HG03097 (cell line): Measurements from ENCODE around the gene GAS5.
"Not testable (repeated sequence)": the region's sequence is repeated elsewhere in the genome, so short reads cannot be mapped to it uniquely, and the experiment has no call there.

Experiments used
- ATAC-seq: cut with Tn5 transposase; IDR thresholded peaks from one replicate; pipeline ENCODE4 v1.9.1; 2021; ENCODE audit not compliant: unreplicated experiment, low FRiP score

The GAS5 gene

GRCh38 chr1:173870252-173871075 lies 2.7 kb upstream of the GAS5 start:
- ATAC-seq = no peak

- ATAC-seq = no peak
These were observed 1.2 kb upstream of the GAS5 start for GRCh38 chr1:173869021-173869359.

GRCh38 chr1:173868266-173869020 lies 654 bp upstream of the GAS5 start, which contains the start of gene ZBTB37:
TSS of gene ZBTB37 (plus strand) at chr1:173868380. CDS start at chr1:173870226, 1,846 bp downstream.
- ATAC-seq = peak; percentile 57

GRCh38 chr1:173867141-173867752 lies 542 bp downstream of the GAS5 start:
- ATAC-seq = no peak

- ATAC-seq = no peak
These were observed 1.2 kb downstream of the GAS5 start for GRCh38 chr1:173866413-173867115.

GRCh38 chr1:173865468-173866164 lies 2.2 kb downstream of the GAS5 start:
- ATAC-seq = no peak

- no peak for ATAC-seq
These were observed 3.5 kb downstream of the GAS5 start for GRCh38 chr1:173864179-173864867.

GRCh38 chr1:173863224-173864161 lies 4.3 kb downstream of the GAS5 start:
- no peak for ATAC-seq

GRCh38 chr1:173862769-173863223 lies 5.0 kb downstream of the GAS5 start:
- no peak for ATAC-seq

- not testable (repeated sequence) for ATAC-seq
These were observed 5.5 kb downstream of the GAS5 start for GRCh38 chr1:173862146-173862768.

- ATAC-seq = no peak
These were observed 6.1 kb downstream of the GAS5 start for GRCh38 chr1:173861731-173862145.

GRCh38 chr1:173860065-173860464 lies 7.7 kb downstream of the GAS5 start:
- no peak for ATAC-seq

- not testable (repeated sequence) for ATAC-seq
These were observed 8.2 kb downstream of the GAS5 start for GRCh38 chr1:173859547-173859946.

GRCh38 chr1:173857363-173857917 lies 10.3 kb downstream of the GAS5 start:
- ATAC-seq = no peak

GRCh38 chr1:173856903-173857302 lies 10.9 kb downstream of the GAS5 start:
- no peak for ATAC-seq

GRCh38 chr1:173856014-173856413 lies 11.8 kb downstream of the GAS5 start:
- no peak for ATAC-seq

- no peak for ATAC-seq
These were observed 14.7 kb downstream of the GAS5 start for GRCh38 chr1:173853074-173853473.

GRCh38 chr1:173852105-173852504 lies 15.7 kb downstream of the GAS5 start:
- ATAC-seq = no peak
